DMS53 (cell line): ENCODE results near the gene ARMC9.
"Not testable (repeated sequence)": the region's sequence is repeated elsewhere in the genome, so short reads cannot be mapped to it uniquely, and the experiment has no call there.

Experiments used
- DNase-seq: peaks from one replicate; lab custom pipeline; 2025; lab: John Stamatoyannopoulos, UW

Gene ARMC9

GRCh38 chr2:231398585-231398984 lies 200.2 kb downstream of the ARMC9 start:
- no peak for DNase-seq

DNA sequence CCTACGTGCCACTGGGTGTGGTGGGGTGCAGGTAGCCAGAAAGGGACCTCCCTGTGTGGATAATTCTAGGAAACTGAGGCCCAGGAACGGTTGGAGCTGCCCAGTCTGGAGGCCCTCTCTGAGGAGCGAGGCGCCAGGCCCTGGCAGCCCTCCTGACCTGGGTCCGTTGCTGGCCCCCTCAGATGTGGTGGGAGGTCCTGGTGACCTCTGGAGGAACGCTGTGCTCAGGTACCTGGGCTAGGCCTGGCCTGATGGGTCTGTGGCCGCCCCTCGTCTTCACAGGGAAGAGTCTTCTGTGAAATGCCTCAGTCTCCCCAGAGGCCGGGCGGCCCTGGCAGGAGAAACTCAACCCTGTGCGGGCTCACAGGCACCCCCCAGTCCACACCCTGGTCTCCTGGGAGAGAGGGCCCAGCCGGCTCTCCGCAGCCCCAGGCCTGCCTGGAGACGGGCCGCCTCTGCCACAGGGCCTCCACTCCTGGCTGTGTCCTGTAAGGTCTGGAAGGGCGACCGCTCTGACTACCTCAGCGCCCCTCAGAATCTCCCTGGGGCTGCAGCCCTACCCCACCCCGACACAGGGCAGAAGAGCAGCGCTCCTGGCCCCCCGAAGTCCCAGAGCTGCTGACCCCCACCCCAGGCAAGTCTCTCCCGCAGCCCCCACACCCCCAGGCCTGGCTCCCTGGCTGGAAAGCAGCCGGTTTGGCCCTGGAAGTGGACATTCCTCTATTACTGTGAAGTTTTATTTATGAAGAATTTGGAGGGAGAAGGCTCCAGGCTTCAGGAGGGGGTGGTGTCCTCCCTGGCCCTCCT lies 200.8 kb downstream of the ARMC9 start:
- no peak for DNase-seq

DNA sequence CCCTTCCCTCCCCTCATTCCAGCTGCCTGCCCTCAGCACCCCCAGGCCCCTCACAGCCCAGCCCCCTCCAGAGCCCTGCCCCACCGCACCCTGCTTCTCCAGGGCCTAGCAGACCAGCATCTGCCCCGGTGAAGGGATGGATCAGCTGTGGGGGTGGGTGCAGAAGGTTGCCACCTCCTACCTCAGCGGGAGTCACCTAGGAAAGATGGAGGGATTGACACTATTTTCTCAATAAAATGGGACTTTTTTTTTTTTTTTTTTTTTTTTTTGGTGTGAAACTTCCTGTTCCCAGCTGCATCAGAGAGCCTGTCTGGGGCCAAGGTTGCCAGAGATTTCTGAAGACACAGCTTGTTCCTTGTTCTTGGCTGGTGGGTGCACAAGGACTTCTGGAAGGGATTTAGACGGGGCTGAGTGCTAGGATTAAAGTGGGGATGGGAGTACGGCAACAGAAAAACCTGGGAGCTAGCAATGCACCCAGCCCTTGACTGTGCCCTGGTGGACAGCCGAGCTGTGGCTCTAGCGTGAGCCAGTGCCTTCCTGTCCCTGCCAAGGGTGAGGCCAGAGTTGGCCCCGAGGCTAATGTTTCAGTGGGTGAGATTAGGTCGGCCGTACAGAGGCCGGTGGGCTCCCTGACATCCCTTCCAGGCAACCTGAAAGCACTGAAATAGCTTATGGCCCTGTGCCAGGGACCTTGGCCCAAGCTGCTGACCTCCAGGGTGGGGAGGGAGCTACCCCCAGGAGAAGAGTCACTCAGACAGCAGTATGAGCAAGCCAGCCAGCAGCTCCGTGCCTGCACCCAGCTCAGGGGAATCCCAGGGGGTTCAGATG lies 201.6 kb downstream of the ARMC9 start:
- DNase-seq: peak; percentile 46

GRCh38 chr2:231400681-231401080 lies 202.2 kb downstream of the ARMC9 start:
- not testable (repeated sequence) for DNase-seq

- DNase-seq: not testable (repeated sequence)
These were observed 202.7 kb downstream of the ARMC9 start for GRCh38 chr2:231401101-231401500.

GRCh38 chr2:231403421-231404182 lies 205.2 kb downstream of the ARMC9 start:
- peak; percentile 31 for DNase-seq

GRCh38 chr2:231404183-231404578 lies 205.8 kb downstream of the ARMC9 start:
- not testable (repeated sequence) for DNase-seq

GRCh38 chr2:231405601-231406367 lies 207.4 kb downstream of the ARMC9 start:
- DNase-seq: not testable (repeated sequence)

- DNase-seq: not testable (repeated sequence)
These were observed 209.3 kb downstream of the ARMC9 start for GRCh38 chr2:231407686-231408085.

DNA sequence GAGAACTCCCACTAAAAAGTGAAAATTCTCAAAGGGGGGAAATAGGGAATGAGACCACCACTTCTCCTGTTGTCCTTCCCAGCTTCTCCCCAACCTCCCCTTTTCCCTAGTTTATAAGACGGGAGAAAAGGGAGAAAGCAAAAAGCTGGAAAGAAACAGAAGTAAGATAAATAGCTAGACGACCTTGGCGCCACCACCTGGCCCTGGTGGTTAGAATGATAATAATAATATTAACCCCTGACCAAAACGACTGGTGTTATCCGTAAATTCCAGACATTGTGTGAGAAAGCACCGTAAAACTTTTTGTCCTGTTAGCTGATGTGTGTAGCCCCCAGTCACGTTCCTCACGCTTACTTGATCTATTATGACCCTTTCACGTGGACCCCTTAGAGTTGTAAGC lies 209.9 kb downstream of the ARMC9 start:
- DNase-seq: not testable (repeated sequence)

- no peak for DNase-seq
These were observed 211.3 kb downstream of the ARMC9 start for GRCh38 chr2:231409776-231410175.

GRCh38 chr2:231410293-231411004 lies 212.0 kb downstream of the ARMC9 start:
- DNase-seq: peak; percentile 29

DNA sequence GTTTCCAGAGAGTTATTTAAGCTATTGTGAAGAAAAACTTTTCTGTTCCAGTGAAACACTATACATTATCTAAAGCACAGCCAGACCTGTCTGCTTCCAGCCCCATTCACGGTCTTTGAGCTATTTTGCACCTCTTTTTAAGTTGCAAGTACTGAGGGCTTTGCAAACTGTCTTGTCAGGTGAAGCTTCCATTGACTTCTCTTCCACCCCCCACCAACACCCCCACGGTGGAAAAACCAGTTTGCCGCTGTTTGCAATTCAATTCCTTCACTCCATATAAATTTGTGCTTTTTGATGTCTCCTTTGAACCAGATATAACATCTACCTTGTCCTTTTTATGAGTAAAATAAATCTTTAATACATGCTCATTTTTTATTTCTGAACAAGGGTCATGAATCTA lies 212.8 kb downstream of the ARMC9 start:
- no peak for DNase-seq

DNA sequence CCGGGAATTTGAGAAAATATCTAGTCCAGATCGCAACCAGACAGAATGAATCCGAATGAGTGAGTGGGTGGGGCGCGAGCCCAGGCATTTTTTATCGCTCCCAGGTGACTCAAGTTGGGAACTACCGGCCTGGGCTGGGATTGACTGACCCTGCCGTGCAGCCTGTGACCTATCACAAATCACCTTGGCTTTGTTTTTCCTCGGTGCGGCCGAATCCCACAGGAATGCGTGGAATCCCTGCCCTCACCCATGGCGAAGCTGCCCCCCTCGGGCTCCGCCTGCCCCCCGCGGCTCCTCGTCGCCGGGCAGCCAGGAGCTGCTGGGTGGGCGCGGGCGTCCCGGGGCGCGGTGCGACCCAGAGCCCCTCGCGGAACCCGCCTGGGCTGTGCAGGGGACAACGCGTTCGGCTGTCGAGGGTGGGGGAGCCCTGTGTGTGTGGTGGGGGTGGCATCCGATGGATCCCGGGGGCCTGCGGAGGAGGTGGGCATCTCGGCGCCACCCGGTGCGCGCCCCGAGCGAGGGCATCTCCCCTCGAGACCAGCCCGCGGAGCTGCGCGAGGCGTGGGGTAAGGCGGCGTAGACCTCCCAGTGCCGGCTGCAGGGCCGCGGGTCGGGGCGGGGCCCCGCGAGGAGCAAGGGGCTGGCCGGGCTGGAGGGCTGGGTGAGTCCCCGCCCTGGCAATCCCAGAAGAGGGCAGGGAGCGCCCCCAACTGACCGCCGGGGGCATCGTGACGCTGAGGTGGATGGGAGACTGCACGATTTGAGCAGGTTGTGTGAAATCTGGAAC lies 213.6 kb downstream of the ARMC9 start:
- DNase-seq: peak; percentile 86

DNA sequence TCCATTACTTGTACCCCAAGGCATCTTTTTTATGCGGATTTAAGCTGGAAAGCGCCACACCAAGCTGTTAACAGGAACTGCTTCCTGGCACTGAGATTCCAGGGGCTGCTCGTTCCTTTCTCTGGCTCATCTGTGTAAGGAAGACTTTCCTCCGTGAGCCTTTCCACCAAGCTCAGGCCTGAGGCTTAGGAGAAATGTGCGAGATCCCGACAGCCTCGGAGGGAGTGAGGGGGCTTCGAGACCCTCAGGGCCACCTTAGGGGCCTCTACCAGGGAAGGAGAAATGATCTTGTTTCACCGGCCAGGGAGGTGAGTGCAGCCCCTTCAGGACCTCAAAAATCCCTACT lies 214.2 kb downstream of the ARMC9 start:
- DNase-seq: no peak

- no peak for DNase-seq
These were observed 215.0 kb downstream of the ARMC9 start for GRCh38 chr2:231413456-231413855.

DNA sequence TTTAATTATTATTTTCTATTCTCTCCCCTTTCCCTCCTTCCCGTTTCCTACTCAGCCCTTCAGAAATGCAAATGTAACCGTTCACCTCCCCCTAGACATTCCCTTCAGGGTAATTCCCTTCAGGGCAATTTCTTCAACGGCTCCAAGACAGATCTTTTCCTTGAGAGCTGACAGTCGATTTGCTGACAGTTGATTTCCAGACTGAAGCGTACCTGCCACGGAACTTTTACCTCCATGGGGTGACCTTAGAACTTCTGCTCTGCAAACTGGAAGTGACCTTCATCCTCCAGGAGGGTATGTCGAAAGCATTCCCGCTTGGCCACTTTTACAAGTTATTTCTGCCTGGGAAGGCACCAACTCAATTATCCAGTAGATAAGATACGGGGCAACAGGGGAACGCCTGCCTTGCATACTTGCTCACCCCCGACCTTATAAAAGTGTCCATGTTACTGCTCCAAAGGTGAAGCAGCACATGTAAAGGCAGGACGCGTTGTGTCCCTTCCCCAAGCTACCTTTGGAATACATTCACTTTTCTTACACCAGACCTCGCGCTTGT lies 215.6 kb downstream of the ARMC9 start:
- DNase-seq: no peak

GRCh38 chr2:231415029-231415428 lies 216.6 kb downstream of the ARMC9 start:
- DNase-seq: no peak

DNA sequence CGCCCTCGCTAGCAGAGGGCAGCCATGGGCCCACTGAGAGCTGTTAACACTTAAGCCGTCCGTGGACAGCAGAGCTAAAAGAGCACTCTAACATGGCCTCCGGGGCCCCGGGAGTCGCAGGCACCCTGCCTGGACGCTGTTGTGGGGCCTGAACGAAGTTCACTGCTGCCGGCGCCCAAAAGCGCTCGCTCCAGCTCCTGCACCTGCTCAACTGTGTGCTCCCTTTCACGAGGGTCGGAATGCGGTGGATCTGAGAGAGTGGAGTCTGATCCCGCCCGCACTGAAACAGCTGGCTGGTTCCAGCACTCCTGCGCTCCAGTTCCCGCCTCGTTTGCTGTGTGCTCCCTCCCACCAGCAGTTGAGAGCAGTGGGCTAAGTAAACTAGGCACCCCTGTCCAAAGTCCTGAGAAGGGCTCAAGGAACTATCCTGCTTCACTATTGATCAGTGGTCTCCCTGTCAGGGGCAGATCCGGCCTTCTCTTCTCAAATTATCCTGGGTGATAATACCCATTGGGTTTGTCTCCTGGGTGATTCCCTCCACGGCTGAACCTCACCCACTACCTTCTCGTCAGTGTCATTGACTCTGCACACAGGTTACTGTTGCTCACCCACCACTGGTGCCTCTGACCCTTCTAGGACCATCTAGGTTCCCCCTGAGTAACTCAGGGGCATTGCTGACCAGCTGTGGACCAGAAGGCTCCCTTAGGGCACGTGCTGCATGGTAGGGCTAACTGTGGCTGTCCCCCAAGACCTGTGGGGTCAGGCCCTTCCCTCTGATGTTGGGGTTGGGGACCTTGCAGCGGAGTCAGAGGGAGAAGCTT lies 220.6 kb downstream of the ARMC9 start:
- no peak for DNase-seq
